Midbrain (tissue), 1 donor: ENCODE results near the gene HSD17B11.
"Not testable (repeated sequence)": the region's sequence is repeated elsewhere in the genome, so short reads cannot be mapped to it uniquely, and the experiment has no call there.

Experiments used
- DNase-seq: peaks from one replicate; lab custom pipeline; 2025; lab: John Stamatoyannopoulos, UW

The HSD17B11 gene

GRCh38 chr4:87305562-87305961 is 85.4 kb downstream of the HSD17B11 start:
- no peak for DNase-seq

- no peak for DNase-seq
Measured at GRCh38 chr4:87304745-87305432, 86.1 kb downstream of the HSD17B11 start.

GRCh38 chr4:87299898-87300297 is 91.1 kb downstream of the HSD17B11 start:
- peak; percentile 20 for DNase-seq

- no peak for DNase-seq
Measured at GRCh38 chr4:87298362-87298761, 92.6 kb downstream of the HSD17B11 start.

GRCh38 chr4:87294911-87295310 is 96.1 kb downstream of the HSD17B11 start:
- DNase-seq = not testable (repeated sequence)

- not testable (repeated sequence) for DNase-seq
Measured at GRCh38 chr4:87293889-87294288, 97.1 kb downstream of the HSD17B11 start.

GRCh38 chr4:87286970-87287369 is 104.0 kb downstream of the HSD17B11 start:
- DNase-seq = no peak
